ENCODE measurements around the gene BCAS1.

- TF ChIP-seq POLR2AphosphoS5 (IDR thresholded peaks at IDR 0.05; ENCODE audit: low read depth, low read length) (no peak), POLR2A (IDR thresholded peaks at IDR 0.05; ENCODE audit: low read depth, low read length) (no peak)
Measured at GRCh38 chr20:54105653-54106052, 35.3 kb upstream of the BCAS1 start.

All from GM12892 (cell line).